GM23338 (cell line): ENCODE data around the gene IL6R. TPM values are rescaled to one million over a fixed set of nuclear protein-coding genes. Genes with fewer than 3 reads are reported as not detected.
A peak's percentile ranks its signal among the peaks of the same experiment; 100 is the strongest.

Source experiments
- ATAC-seq: fragments of 200-7000 bp; cut with Tn5 transposase; 3 replicates; pipeline ENCODE4 v1.9.1; 2020
- DNase-seq: peaks from one replicate; pipeline ENCODE4 v3.0.0-alpha.2; 2015; ENCODE audit warnings: low spot score
- H2AFZ ChIP-seq: fragments of 200-600 bp; sonication (generic); 2 replicates; pipeline ENCODE4 v1.8.0; 2016; ENCODE audit warnings: antibody characterized with exemption, mild to moderate bottlenecking, moderate library complexity
- H3F3A ChIP-seq: fragments of 200-600 bp; sonication (generic); replicated peaks from 2 replicates; pipeline ENCODE4 v1.8.0; 2017; ENCODE audit warnings: antibody characterized with exemption, mixed run types, low read depth
- H3K27ac ChIP-seq: fragments of 200-600 bp; sonication (generic); 2 replicates; pipeline ENCODE4 v1.6.1; 2016; ENCODE audit warnings: low read depth
- H3K27me3 ChIP-seq: fragments of 200-600 bp; sonication (generic); 2 replicates; pipeline ENCODE4 v1.8.0; 2016; ENCODE audit warnings: mild to moderate bottlenecking, mixed run types, moderate library complexity; ENCODE audit not compliant: insufficient read depth
- H3K36me3 ChIP-seq: fragments of 200-600 bp; sonication (generic); 2 replicates; pipeline ENCODE4 v1.8.0; 2016; ENCODE audit warnings: mild to moderate bottlenecking; ENCODE audit not compliant: insufficient read depth
- H3K4me1 ChIP-seq: fragments of 200-600 bp; sonication (generic); 2 replicates; pipeline ENCODE4 v1.8.0; 2016; ENCODE audit warnings: mild to moderate bottlenecking, moderate library complexity; ENCODE audit not compliant: insufficient read depth
- H3K4me2 ChIP-seq: fragments of 200-600 bp; sonication (generic); 2 replicates; pipeline ENCODE4 v1.7.1; 2017; ENCODE audit warnings: mixed run types
- H3K4me3 ChIP-seq: fragments of 200-600 bp; sonication (generic); 2 replicates; pipeline ENCODE4 v1.6.1; 2016; ENCODE audit warnings: mixed run types
- H3K79me2 ChIP-seq: fragments of 200-600 bp; sonication (generic); replicated peaks from 2 replicates; pipeline ENCODE4 v1.8.0; 2017; ENCODE audit warnings: mild to moderate bottlenecking; ENCODE audit not compliant: insufficient read depth
- H3K9me2 ChIP-seq: fragments of 200-600 bp; sonication (generic); 2 replicates; pipeline ENCODE4 v1.8.0; 2017; ENCODE audit not compliant: insufficient read depth
- H4K20me1 ChIP-seq: fragments of 200-600 bp; sonication (generic); replicated peaks from 2 replicates; pipeline ENCODE4 v1.8.0; 2017; ENCODE audit warnings: mild to moderate bottlenecking; ENCODE audit not compliant: insufficient read depth
- H3K27ac Mint-ChIP-seq: 2 replicates; pipeline ENCODE4 v1.8.0; 2020; ENCODE audit warnings: inconsistent platforms, mild to moderate bottlenecking, moderate library complexity, mixed read lengths
- H3K27me3 Mint-ChIP-seq: 3 replicates; pipeline ENCODE4 v1.8.0; 2022; ENCODE audit warnings: low read depth, mild to moderate bottlenecking, moderate library complexity, mixed read lengths, inconsistent platforms; ENCODE audit not compliant: insufficient read depth, poor library complexity
- H3K36me3 Mint-ChIP-seq: 3 replicates; pipeline ENCODE4 v1.8.0; 2021; ENCODE audit warnings: low read depth, mild to moderate bottlenecking, inconsistent platforms, moderate library complexity, mixed read lengths
- H3K4me1 Mint-ChIP-seq: 3 replicates; pipeline ENCODE4 v1.8.0; 2020; ENCODE audit warnings: mild to moderate bottlenecking, inconsistent platforms, mixed read lengths
- H3K4me3 Mint-ChIP-seq: 3 replicates; pipeline ENCODE4 v1.8.0; 2021; ENCODE audit warnings: moderate library complexity, mild to moderate bottlenecking, inconsistent platforms, mixed read lengths
- H3K9me3 Mint-ChIP-seq: 3 replicates; pipeline ENCODE4 v1.8.0; 2020; ENCODE audit warnings: moderate library complexity, mild to moderate bottlenecking, inconsistent platforms, mixed read lengths
- CREB1 ChIP-seq: fragments of 250-450 bp; sonication (Bioruptor Pico); IDR thresholded peaks from 2 replicates; pipeline ENCODE4 v1.5.0; 2020; ENCODE audit warnings: low read depth, mild to moderate bottlenecking, moderate library complexity
- EZH2 ChIP-seq: fragments of 200-600 bp; sonication (generic); IDR thresholded peaks from one replicate; pipeline ENCODE4 v1.8.0; 2017; ENCODE audit warnings: antibody characterized with exemption, mild to moderate bottlenecking, low read depth; ENCODE audit not compliant: unreplicated experiment
- EZH2phosphoT487 ChIP-seq: fragments of 200-600 bp; sonication (generic); IDR thresholded peaks from one replicate; pipeline ENCODE4 v1.8.1; 2018; ENCODE audit warnings: antibody characterized with exemption; ENCODE audit not compliant: unreplicated experiment
- JUNB ChIP-seq: IDR thresholded peaks from one replicate; pipeline ENCODE4 v1.6.1; 2016; ENCODE audit warnings: antibody characterized with exemption; ENCODE audit not compliant: unreplicated experiment
- NANOG ChIP-seq: IDR thresholded peaks from 2 replicates; pipeline ENCODE4 v1.6.1; 2016; ENCODE audit warnings: antibody characterized with exemption, borderline replicate concordance
- POLR2AphosphoS5 ChIP-seq: IDR thresholded peaks from 2 replicates; pipeline ENCODE4 v1.6.1; 2016; ENCODE audit warnings: antibody characterized with exemption, low read depth
- ZNF114 ChIP-seq: fragments of 250-450 bp; sonication (Bioruptor Pico); IDR thresholded peaks from 2 replicates; pipeline ENCODE4 v1.5.0; 2020; ENCODE audit warnings: mild to moderate bottlenecking, moderate library complexity
- polyA plus RNA-seq: library from polyadenylated mRNA; unstranded; fragments of >200 nt; fragmentation: Nextera tagmentation; extraction: Ambion mirVana; gene quantifications from 2 replicates; pipeline ENCODE4 v1.2.1, GENCODE V29; 2016
- total RNA-seq: library from RNA; depleted of rRNA; stranded (reverse); fragments of >200 nt; shearing (Covaris generic); gene quantifications from 2 replicates; pipeline ENCODE4 v1.2.3, GENCODE V29; 2014
- TF ChIP-seq, protein P1 (sequence below): IDR thresholded peaks from 2 replicates; pipeline ENCODE4 v1.6.1; 2016; ENCODE audit warnings: antibody characterized with exemption
- TF ChIP-seq, protein P2 (sequence below): fragments of 250-450 bp; sonication (Bioruptor Pico); IDR thresholded peaks from 2 replicates; pipeline ENCODE4 v1.5.0; 2020; ENCODE audit warnings: mild to moderate bottlenecking, moderate library complexity
- TF ChIP-seq, protein P3 (sequence below): IDR thresholded peaks from one replicate; pipeline ENCODE4 v1.6.1; 2018; ENCODE audit warnings: antibody characterized with exemption; ENCODE audit not compliant: unreplicated experiment

IL6R gene
- total and polyA plus RNA-seq, 2 experiments from 2014 or later = 1.0 to 13.8 TPM

DNA sequence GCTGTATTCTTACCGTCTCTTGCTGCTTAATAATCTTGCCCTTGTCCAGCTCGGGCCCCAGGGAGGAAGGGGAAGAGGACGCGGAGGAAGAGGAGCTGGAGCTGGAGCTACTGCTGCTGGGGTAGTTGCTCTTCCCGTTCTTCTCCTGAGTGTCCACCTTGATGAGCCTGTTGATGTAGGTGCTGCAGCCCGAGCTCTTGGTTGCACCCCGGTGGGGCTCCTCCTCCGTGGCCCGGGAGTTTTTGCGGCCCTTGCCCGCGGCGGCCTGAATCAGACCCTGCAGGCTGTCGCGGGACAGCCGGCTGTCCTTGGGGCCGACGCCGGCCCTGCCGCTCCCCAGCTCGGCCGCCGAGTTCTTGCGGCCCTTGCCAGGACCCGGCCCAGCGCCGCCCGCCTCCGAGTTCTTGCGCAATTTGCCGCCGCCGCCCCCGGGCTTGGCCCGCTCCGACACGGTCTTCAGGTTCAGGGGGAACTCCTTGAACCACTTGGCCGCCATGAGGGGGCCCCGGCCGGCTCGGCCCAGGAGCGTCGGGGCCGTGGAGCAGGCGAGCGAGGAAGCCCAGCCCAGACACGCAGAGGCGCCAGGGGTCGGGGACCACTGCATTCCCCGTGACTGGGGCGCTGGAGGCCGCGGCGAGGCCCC lies 96.4 kb downstream of the IL6R start:
- Histone ChIP-seq H3K36me3 (no peaks in the 10 kb centered on the region), H3F3A (no peaks in the 10 kb centered on the region), H3K27me3 (peaks cover 83% of the 10 kb centered on the region), H3K4me1 (no peaks in the 10 kb centered on the region), H4K20me1 (no peaks in the 10 kb centered on the region), H3K4me3 (peak overlapping the region; percentile 62), H3K4me2 (peak overlapping the region; percentile 84), H2AFZ (peak overlapping the region; percentile 98), H3K9me2 (no peaks in the 10 kb centered on the region; the same call in 1 of the 2 replicates), H3K27ac (no peak overlapping the region), H3K79me2 (no peaks in the 10 kb centered on the region)
- Mint-ChIP-seq H3K27me3 (peaks cover 59% of the 10 kb centered on the region), H3K4me1 (peaks cover 14% of the 10 kb centered on the region), H3K27ac (no peak overlapping the region), H3K36me3 (no peaks in the 10 kb centered on the region), H3K4me3 (peak overlapping the region; percentile 70), H3K9me3 (peaks cover 19% of the 10 kb centered on the region; the same call in 2 of the 3 replicates)
- DNase-seq (peak; percentile 68), ATAC-seq (peak; percentile 53)
- TF ChIP-seq ZNF114 (no peak), EZH2phosphoT487 (peak; percentile 90), JUNB (no peak), EZH2 (peak; percentile 86), POLR2AphosphoS5 (no peak), NANOG (no peak), CREB1 (no peak)
- TF ChIP-seq, protein P1, sequence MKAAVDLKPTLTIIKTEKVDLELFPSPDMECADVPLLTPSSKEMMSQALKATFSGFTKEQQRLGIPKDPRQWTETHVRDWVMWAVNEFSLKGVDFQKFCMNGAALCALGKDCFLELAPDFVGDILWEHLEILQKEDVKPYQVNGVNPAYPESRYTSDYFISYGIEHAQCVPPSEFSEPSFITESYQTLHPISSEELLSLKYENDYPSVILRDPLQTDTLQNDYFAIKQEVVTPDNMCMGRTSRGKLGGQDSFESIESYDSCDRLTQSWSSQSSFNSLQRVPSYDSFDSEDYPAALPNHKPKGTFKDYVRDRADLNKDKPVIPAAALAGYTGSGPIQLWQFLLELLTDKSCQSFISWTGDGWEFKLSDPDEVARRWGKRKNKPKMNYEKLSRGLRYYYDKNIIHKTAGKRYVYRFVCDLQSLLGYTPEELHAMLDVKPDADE = no peak
- TF ChIP-seq, protein P2, sequence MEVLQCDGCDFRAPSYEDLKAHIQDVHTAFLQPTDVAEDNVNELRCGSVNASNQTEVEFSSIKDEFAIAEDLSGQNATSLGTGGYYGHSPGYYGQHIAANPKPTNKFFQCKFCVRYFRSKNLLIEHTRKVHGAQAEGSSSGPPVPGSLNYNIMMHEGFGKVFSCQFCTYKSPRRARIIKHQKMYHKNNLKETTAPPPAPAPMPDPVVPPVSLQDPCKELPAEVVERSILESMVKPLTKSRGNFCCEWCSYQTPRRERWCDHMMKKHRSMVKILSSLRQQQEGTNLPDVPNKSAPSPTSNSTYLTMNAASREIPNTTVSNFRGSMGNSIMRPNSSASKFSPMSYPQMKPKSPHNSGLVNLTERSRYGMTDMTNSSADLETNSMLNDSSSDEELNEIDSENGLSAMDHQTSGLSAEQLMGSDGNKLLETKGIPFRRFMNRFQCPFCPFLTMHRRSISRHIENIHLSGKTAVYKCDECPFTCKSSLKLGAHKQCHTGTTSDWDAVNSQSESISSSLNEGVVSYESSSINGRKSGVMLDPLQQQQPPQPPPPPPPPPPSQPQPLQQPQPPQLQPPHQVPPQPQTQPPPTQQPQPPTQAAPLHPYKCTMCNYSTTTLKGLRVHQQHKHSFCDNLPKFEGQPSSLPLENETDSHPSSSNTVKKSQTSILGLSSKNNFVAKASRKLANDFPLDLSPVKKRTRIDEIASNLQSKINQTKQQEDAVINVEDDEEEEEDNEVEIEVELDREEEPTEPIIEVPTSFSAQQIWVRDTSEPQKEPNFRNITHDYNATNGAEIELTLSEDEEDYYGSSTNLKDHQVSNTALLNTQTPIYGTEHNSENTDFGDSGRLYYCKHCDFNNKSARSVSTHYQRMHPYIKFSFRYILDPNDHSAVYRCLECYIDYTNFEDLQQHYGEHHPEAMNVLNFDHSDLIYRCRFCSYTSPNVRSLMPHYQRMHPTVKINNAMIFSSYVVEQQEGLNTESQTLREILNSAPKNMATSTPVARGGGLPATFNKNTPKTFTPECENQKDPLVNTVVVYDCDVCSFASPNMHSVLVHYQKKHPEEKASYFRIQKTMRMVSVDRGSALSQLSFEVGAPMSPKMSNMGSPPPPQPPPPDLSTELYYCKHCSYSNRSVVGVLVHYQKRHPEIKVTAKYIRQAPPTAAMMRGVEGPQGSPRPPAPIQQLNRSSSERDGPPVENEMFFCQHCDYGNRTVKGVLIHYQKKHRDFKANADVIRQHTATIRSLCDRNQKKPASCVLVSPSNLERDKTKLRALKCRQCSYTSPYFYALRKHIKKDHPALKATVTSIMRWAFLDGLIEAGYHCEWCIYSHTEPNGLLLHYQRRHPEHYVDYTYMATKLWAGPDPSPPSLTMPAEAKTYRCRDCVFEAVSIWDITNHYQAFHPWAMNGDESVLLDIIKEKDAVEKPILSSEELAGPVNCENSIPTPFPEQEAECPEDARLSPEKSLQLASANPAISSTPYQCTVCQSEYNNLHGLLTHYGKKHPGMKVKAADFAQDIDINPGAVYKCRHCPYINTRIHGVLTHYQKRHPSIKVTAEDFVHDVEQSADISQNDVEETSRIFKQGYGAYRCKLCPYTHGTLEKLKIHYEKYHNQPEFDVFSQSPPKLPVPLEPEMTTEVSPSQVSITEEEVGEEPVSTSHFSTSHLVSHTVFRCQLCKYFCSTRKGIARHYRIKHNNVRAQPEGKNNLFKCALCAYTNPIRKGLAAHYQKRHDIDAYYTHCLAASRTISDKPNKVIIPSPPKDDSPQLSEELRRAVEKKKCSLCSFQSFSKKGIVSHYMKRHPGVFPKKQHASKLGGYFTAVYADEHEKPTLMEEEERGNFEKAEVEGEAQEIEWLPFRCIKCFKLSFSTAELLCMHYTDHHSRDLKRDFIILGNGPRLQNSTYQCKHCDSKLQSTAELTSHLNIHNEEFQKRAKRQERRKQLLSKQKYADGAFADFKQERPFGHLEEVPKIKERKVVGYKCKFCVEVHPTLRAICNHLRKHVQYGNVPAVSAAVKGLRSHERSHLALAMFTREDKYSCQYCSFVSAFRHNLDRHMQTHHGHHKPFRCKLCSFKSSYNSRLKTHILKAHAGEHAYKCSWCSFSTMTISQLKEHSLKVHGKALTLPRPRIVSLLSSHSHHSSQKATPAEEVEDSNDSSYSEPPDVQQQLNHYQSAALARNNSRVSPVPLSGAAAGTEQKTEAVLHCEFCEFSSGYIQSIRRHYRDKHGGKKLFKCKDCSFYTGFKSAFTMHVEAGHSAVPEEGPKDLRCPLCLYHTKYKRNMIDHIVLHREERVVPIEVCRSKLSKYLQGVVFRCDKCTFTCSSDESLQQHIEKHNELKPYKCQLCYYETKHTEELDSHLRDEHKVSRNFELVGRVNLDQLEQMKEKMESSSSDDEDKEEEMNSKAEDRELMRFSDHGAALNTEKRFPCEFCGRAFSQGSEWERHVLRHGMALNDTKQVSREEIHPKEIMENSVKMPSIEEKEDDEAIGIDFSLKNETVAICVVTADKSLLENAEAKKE = no peak
- TF ChIP-seq, protein P3, sequence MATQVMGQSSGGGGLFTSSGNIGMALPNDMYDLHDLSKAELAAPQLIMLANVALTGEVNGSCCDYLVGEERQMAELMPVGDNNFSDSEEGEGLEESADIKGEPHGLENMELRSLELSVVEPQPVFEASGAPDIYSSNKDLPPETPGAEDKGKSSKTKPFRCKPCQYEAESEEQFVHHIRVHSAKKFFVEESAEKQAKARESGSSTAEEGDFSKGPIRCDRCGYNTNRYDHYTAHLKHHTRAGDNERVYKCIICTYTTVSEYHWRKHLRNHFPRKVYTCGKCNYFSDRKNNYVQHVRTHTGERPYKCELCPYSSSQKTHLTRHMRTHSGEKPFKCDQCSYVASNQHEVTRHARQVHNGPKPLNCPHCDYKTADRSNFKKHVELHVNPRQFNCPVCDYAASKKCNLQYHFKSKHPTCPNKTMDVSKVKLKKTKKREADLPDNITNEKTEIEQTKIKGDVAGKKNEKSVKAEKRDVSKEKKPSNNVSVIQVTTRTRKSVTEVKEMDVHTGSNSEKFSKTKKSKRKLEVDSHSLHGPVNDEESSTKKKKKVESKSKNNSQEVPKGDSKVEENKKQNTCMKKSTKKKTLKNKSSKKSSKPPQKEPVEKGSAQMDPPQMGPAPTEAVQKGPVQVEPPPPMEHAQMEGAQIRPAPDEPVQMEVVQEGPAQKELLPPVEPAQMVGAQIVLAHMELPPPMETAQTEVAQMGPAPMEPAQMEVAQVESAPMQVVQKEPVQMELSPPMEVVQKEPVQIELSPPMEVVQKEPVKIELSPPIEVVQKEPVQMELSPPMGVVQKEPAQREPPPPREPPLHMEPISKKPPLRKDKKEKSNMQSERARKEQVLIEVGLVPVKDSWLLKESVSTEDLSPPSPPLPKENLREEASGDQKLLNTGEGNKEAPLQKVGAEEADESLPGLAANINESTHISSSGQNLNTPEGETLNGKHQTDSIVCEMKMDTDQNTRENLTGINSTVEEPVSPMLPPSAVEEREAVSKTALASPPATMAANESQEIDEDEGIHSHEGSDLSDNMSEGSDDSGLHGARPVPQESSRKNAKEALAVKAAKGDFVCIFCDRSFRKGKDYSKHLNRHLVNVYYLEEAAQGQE = no peak
